Sigmoid colon (tissue), 7 donors: Measurements from ENCODE around the gene PDLIM5. TPM values are rescaled to one million over a fixed set of nuclear protein-coding genes. Genes with fewer than 3 reads are reported as not detected.

Source experiments
- DNase-seq: peaks from one replicate; pipeline ENCODE4 v3.0.0-alpha.2; 2019
- H3K27ac ChIP-seq, 4 donors: fragments of 200-600 bp; sonication (generic); one replicate each; pipeline ENCODE4 v1.5.1; 2016 to 2019; ENCODE audit warnings: mild to moderate bottlenecking in 1 of 4
- H3K27me3 ChIP-seq, 3 donors: fragments of 200-600 bp; sonication (generic); one replicate each; pipeline ENCODE4 v1.5.1; 2019; ENCODE audit warnings: mild to moderate bottlenecking in 1 of 3
- H3K36me3 ChIP-seq, 4 donors: fragments of 200-600 bp; sonication (generic); one replicate each; pipeline ENCODE4 v1.5.1; 2016 to 2019
- H3K4me1 ChIP-seq, 4 donors: fragments of 200-600 bp; sonication (generic); one replicate each; pipeline ENCODE4 v1.5.1; 2017 to 2019
- H3K4me3 ChIP-seq, 4 donors: fragments of 200-600 bp; sonication (generic); one replicate each; pipeline ENCODE4 v1.5.1; 2017 to 2019; ENCODE audit warnings: mild to moderate bottlenecking in 2 of 4, moderate library complexity in 1 of 4
- H3K9me3 ChIP-seq, 4 donors: fragments of 200-600 bp in 3 of 4; sonication (generic) in 3 of 4; one replicate each; pipeline versions ENCODE4 v1.5.1 to v1.6.1; 2013 to 2019
- CTCF ChIP-seq, 4 experiments: fragments of 450-650 bp in 3 of 4; fragments of 200-600 bp in 1 of 4; IDR thresholded peaks; one replicate each; pipeline ENCODE4 v1.5.1; 2016 to 2019; ENCODE audit warnings: antibody characterized with exemption in 4 of 4, mild to moderate bottlenecking in 3 of 4, moderate library complexity in 2 of 4
- EP300 ChIP-seq, 4 donors: sonication (generic); formaldehyde crosslinking; IDR thresholded peaks; one replicate each; pipeline ENCODE4 v1.6.1; 2017; ENCODE audit warnings: antibody characterized with exemption in 4 of 4
- POLR2A ChIP-seq, 2 donors: fragments of 450-650 bp; IDR thresholded peaks; one replicate each; pipeline ENCODE4 v1.6.1; 2016; ENCODE audit warnings: antibody characterized with exemption in 2 of 2, mild to moderate bottlenecking in 2 of 2, moderate library complexity in 2 of 2
- POLR2AphosphoS5 ChIP-seq, 4 donors: sonication (generic); formaldehyde crosslinking; IDR thresholded peaks; one replicate each; pipeline ENCODE4 v1.6.1; 2017; ENCODE audit warnings: antibody characterized with exemption in 4 of 4
- WGBS, 2 donors: extraction: QIAGEN DNeasy Blood & Tissue Kit; methylation state at CpG; one replicate each; pipeline ENCODE4 v1.1.7; 2013; 5-methylcytosine and 5-hydroxymethylcytosine counted together
- intact Hi-C: fragments of 100-400 bp; cut with DNase I; formaldehyde crosslinking; loops from one replicate; pipeline ENCODE4 v1.15.1; 2023
- polyA plus RNA-seq, 3 donors: library from polyadenylated mRNA; stranded (reverse); fragments of 200-250 nt; gene quantifications; one replicate each; pipeline ENCODE4 v1.2.3, GENCODE V29; 2013
- total RNA-seq, 4 donors: library from RNA; depleted of rRNA; stranded (reverse); fragments of >200 nt; gene quantifications; one replicate each; pipeline ENCODE4 v1.1.0, GENCODE V29; 2016
- donor health status: healthy with polysubstance abuse.
- donor health status: Bipolar disorder and iron deficiency.
- donor health status: healthy.

The PDLIM5 gene
- total and polyA plus RNA-seq, 7 donors = 31.2 to 221 (median 167) TPM

DNA sequence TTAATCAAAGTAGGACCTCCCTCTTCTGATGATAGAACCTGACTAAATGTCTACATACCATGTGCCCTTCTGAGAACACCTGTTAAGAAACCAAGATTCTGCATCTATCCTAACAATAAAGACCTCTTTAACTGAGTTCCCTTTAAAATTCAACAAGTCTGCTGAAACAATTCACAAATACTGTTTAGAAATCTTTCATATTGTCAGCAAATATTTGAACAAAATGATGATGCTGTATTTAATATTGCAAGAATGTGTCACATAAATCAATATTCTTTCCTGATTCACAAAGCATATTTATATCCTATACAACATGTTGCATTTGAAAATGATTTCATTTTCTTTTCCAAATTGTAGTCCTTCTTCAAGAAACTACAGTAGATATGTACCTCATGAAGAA, 246.4 kb downstream of the PDLIM5 start:
- Histone ChIP-seq H3K27me3 (no peaks in the 10 kb centered on the region), H3K36me3 (no peaks in the 10 kb centered on the region), H3K27ac (no peak overlapping the region), H3K9me3 (no peaks in the 10 kb centered on the region), H3K4me1 (no peaks in the 10 kb centered on the region), H3K4me3 (no peak overlapping the region)
- intact Hi-C loops = no loop called here
- DNase-seq = no peak
- TF ChIP-seq EP300 (IDR thresholded peaks at IDR 0.05) (no peak), POLR2A (IDR thresholded peaks at IDR 0.05) (no peak), POLR2AphosphoS5 (IDR thresholded peaks at IDR 0.05) (no peak), CTCF (IDR thresholded peaks at IDR 0.05) (no peak)

DNA sequence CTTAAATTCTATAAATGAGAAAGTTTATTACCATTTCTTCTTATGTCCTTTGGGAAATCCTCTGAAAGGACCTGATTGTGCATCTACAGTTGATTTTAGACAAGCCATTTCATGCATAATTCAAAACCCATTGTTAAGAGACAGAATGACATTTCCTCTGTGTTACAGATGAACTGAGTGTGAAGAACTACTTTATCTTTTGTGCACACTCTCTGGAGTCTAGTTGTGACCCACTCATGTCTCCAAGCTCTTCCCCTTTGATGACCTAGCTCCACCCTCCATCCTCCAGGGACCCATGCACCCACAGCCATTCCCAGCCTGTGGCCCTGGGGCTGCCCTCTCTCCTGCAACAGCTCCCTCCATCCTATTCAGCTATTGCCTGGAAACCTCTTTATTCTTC, 248.6 kb downstream of the PDLIM5 start:
- TF ChIP-seq CTCF (IDR thresholded peaks at IDR 0.05) (no peak), POLR2AphosphoS5 (IDR thresholded peaks at IDR 0.05) (no peak), POLR2A (IDR thresholded peaks at IDR 0.05) (no peak)
- Histone ChIP-seq H3K36me3 (no peaks in the 10 kb centered on the region), H3K4me3 (no peak overlapping the region), H3K27me3 (no peaks in the 10 kb centered on the region), H3K27ac (no peak overlapping the region), H3K9me3 (no peaks in the 10 kb centered on the region), H3K4me1 (no peaks in the 10 kb centered on the region)
- no peak for DNase-seq
- intact Hi-C loops = no loop called here

DNA sequence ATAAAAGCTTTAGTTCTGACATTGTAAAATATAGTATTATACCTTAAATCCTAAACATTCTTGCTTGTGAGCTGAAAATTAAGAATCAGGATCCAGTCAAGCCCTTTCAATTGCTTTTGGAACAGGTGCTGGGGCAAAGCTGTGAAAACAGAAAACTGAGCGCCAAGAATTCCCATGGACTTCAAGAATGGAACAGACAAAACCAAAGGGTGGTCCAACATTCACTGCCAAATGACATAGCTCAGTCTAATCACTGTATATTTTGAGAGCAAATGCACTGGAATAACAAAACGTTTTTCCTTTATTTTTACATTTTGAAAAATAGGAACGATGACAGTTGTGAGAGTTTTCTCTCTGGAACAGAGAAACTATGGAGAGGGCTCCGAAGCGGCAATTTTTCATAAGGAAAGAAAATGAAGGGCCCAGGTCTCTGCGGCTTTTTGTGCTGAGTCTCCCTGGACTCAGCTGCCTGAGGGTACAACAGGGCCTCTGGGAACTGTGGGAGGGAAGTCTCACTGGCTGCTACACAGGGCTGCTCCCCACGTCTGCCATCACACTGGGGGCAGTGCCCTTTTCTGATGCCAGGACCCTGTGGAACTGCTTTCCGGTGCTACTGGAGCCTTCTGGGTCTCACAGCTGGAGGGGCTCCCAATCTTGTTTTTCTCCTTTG, 250.0 kb downstream of the PDLIM5 start:
- Histone ChIP-seq H3K9me3 (no peaks in the 10 kb centered on the region), H3K4me1 (no peaks in the 10 kb centered on the region), H3K36me3 (no peaks in the 10 kb centered on the region), H3K27ac (no peak overlapping the region), H3K27me3 (no peaks in the 10 kb centered on the region), H3K4me3 (no peak overlapping the region)
- intact Hi-C loops = no loop called here
- DNase-seq = no peak
- 87 to 88% methylated on average over 8 of the region's 8 CpGs for WGBS, 2 donors
- TF ChIP-seq POLR2A (IDR thresholded peaks at IDR 0.05) = no peak
- no peak for TF ChIP-seq CTCF (IDR thresholded peaks at IDR 0.05)
- no peak for TF ChIP-seq EP300 (IDR thresholded peaks at IDR 0.05)
- no peak for TF ChIP-seq POLR2AphosphoS5 (IDR thresholded peaks at IDR 0.05)

- no peaks in the 10 kb centered on the region for H3K4me1 ChIP-seq
- TF ChIP-seq POLR2A (IDR thresholded peaks at IDR 0.05) = no peak
- no peak for TF ChIP-seq POLR2AphosphoS5 (IDR thresholded peaks at IDR 0.05)
- no peak for TF ChIP-seq CTCF (IDR thresholded peaks at IDR 0.05)
- H3K27me3 ChIP-seq = no peaks in the 10 kb centered on the region
- DNase-seq = no peak
- intact Hi-C loops = no loop called here
- H3K27ac ChIP-seq = no peak overlapping the region
- no peak overlapping the region for H3K4me3 ChIP-seq
- no peaks in the 10 kb centered on the region for H3K9me3 ChIP-seq
- WGBS, 2 donors = 90 to 94% methylated on average over 5 of the region's 5 CpGs
- no peaks in the 10 kb centered on the region for H3K36me3 ChIP-seq
These were observed 259.9 kb downstream of the PDLIM5 start for GRCh38 chr4:94711635-94712034.
